IPS-11a (cell line): Measurements from ENCODE around the gene PPP1R3F.
A peak's percentile ranks its signal among the peaks of the same experiment; 100 is the strongest.

Experiments used
- H3K4me3 ChIP-seq: one replicate; pipeline ENCODE4 v1.5.1; 2013; ENCODE audit warnings: low read depth, low read length, control low read depth

The PPP1R3F gene

GRCh38 chrX:49269767-49270248 is at the start of gene PPP1R3F:
PPP1R3F (plus strand) TSS chrX:49269793; CDS start chrX:49269870, 77 bp downstream.
- H3K4me3 ChIP-seq = peak within 1 kb of the TSS; percentile 70

GRCh38 chrX:49220100-49220499 is 49.5 kb upstream of the PPP1R3F start:
- H3K4me3 ChIP-seq = no peak overlapping the region

GRCh38 chrX:49221868-49222267 is 47.7 kb upstream of the PPP1R3F start:
- no peak overlapping the region for H3K4me3 ChIP-seq

- no peak overlapping the region for H3K4me3 ChIP-seq
Measured at GRCh38 chrX:49225858-49226257, 43.7 kb upstream of the PPP1R3F start.

- no peak overlapping the region for H3K4me3 ChIP-seq
Measured at GRCh38 chrX:49226946-49227345, 42.6 kb upstream of the PPP1R3F start.

- no peak overlapping the region for H3K4me3 ChIP-seq
Measured at GRCh38 chrX:49227726-49228125, 41.9 kb upstream of the PPP1R3F start.

GRCh38 chrX:49228185-49228584 is 41.4 kb upstream of the PPP1R3F start:
- no peak overlapping the region for H3K4me3 ChIP-seq

- H3K4me3 ChIP-seq = peak overlapping the region; percentile 42
Measured at GRCh38 chrX:49230500-49231232, 38.9 kb upstream of the PPP1R3F start.

- H3K4me3 ChIP-seq = no peak overlapping the region
Measured at GRCh38 chrX:49231333-49232000, 38.1 kb upstream of the PPP1R3F start.

- H3K4me3 ChIP-seq = no peak overlapping the region
Measured at GRCh38 chrX:49232525-49232924, 37.1 kb upstream of the PPP1R3F start.

- H3K4me3 ChIP-seq = no peak within 1 kb of the TSS
Measured at GRCh38 chrX:49233176-49233575, 36.4 kb upstream of the PPP1R3F start, which contains the start of gene CACNA1F. CACNA1F (minus strand) TSS chrX:49233340; CDS start chrX:49233309, 31 bp downstream.

GRCh38 chrX:49233887-49234555 is 35.6 kb upstream of the PPP1R3F start:
- no peak overlapping the region for H3K4me3 ChIP-seq

GRCh38 chrX:49237060-49237459 is 32.5 kb upstream of the PPP1R3F start:
- no peak overlapping the region for H3K4me3 ChIP-seq

GRCh38 chrX:49238735-49239134 is 30.9 kb upstream of the PPP1R3F start:
- H3K4me3 ChIP-seq = no peak overlapping the region

GRCh38 chrX:49242545-49243066 is 27.0 kb upstream of the PPP1R3F start:
- H3K4me3 ChIP-seq = no peak overlapping the region

- no peak overlapping the region for H3K4me3 ChIP-seq
Measured at GRCh38 chrX:49243166-49243565, 26.4 kb upstream of the PPP1R3F start.

GRCh38 chrX:49244207-49244606 is 25.4 kb upstream of the PPP1R3F start:
- H3K4me3 ChIP-seq = no peak overlapping the region

- H3K4me3 ChIP-seq = no peak overlapping the region
Measured at GRCh38 chrX:49246541-49246940, 23.1 kb upstream of the PPP1R3F start.

GRCh38 chrX:49247346-49247745 is 22.2 kb upstream of the PPP1R3F start:
- no peak overlapping the region for H3K4me3 ChIP-seq

GRCh38 chrX:49247916-49248811 is 21.4 kb upstream of the PPP1R3F start:
- no peak overlapping the region for H3K4me3 ChIP-seq
